SK-N-SH (cell line): ENCODE results near the gene ADGRG7. TPM values are rescaled to one million over a fixed set of nuclear protein-coding genes. Genes with fewer than 3 reads are reported as not detected.

ENCODE experiments used
- CTCF ChIA-PET: fragments of 300-600, 350-600 bp; formaldehyde crosslinking; extraction: SDS; loops from one replicate; lab custom pipeline; 2021; lab: Yijun Ruan, JAX
- POLR2A ChIA-PET: fragments of 350-600 bp; sonication (Branson Sonifier 250); formaldehyde crosslinking; extraction: SDS; loops from one replicate; lab custom pipeline; 2020; ENCODE audit warnings: antibody characterized with exemption, inconsistent platforms; lab: Yijun Ruan, JAX
- DNase-seq: peaks from one replicate; pipeline ENCODE4 v3.0.0; 2012
- H2AFZ ChIP-seq: fragments of 200-600 bp; sonication (generic); 2 replicates; pipeline ENCODE4 v1.8.1; 2016; ENCODE audit warnings: antibody characterized with exemption, mild to moderate bottlenecking, low read depth
- H3F3A ChIP-seq: fragments of 200-600 bp; sonication (generic); replicated peaks from 2 replicates; pipeline ENCODE3; 2016; ENCODE audit warnings: antibody characterized with exemption, mild to moderate bottlenecking; ENCODE audit not compliant: insufficient read depth
- H3K27ac ChIP-seq, 2 experiments: fragments of 200-500 bp in 1 of 2; fragments of 200-600 bp in 1 of 2; sonication (Bioruptor generic) in 1 of 2; sonication (generic), shearing (Covaris generic) in 1 of 2; 2 replicates each; pipeline versions ENCODE4 v1.5.1 to v1.6.1; 2014 to 2016; ENCODE audit warnings: low read depth in 2 of 2, inconsistent platforms in 1 of 2, low read length in 1 of 2, mild to moderate bottlenecking in 1 of 2, mixed read lengths in 1 of 2
- H3K27me3 ChIP-seq: fragments of 200-600 bp; sonication (generic), shearing (Covaris generic); 2 replicates; pipeline ENCODE4 v1.6.1; 2016; ENCODE audit warnings: mixed run types; ENCODE audit not compliant: insufficient read depth
- H3K36me3 ChIP-seq, 2 experiments: fragments of 200-500 bp in 1 of 2; fragments of 200-600 bp in 1 of 2; sonication (Bioruptor generic) in 1 of 2; sonication (generic) in 1 of 2; replicated peaks in 1 of 2; 2 replicates each; pipeline versions ENCODE3 to v1.5.1; 2014 to 2016; ENCODE audit warnings: low read length in 1 of 2, mild to moderate bottlenecking in 1 of 2; ENCODE audit not compliant: insufficient read depth in 2 of 2, control insufficient read depth in 1 of 2
- H3K4me1 ChIP-seq, 2 experiments: fragments of 200-500 bp in 1 of 2; fragments of 200-600 bp in 1 of 2; sonication (Bioruptor generic) in 1 of 2; sonication (generic), shearing (Covaris generic) in 1 of 2; 2 replicates each; pipeline versions ENCODE4 v1.5.1 to v1.6.1; 2014 to 2016; ENCODE audit warnings: low read depth in 1 of 2, low read length in 1 of 2, mixed run types in 1 of 2; ENCODE audit not compliant: insufficient read depth in 2 of 2, control insufficient read depth in 1 of 2
- H3K4me2 ChIP-seq: fragments of 200-600 bp; sonication (generic), shearing (Covaris generic); 2 replicates; pipeline ENCODE4 v1.6.1; 2017; ENCODE audit warnings: mixed run types
- H3K4me3 ChIP-seq, 2 experiments: fragments of 200-500 bp in 1 of 2; fragments of 200-600 bp in 1 of 2; sonication (Bioruptor generic) in 1 of 2; sonication (generic), shearing (Covaris generic) in 1 of 2; 2 replicates each; pipeline versions ENCODE4 v1.5.1 to v1.8.1; 2014 to 2016; ENCODE audit warnings: low read depth in 2 of 2, inconsistent platforms in 1 of 2, low read length in 1 of 2, mild to moderate bottlenecking in 1 of 2, mixed read lengths in 1 of 2, moderate library complexity in 1 of 2
- H3K79me2 ChIP-seq: fragments of 200-600 bp; sonication (generic); 2 replicates; pipeline ENCODE4 v1.8.1; 2017; ENCODE audit warnings: mild to moderate bottlenecking; ENCODE audit not compliant: insufficient read depth
- H3K9ac ChIP-seq: fragments of 200-600 bp; sonication (generic); 2 replicates; pipeline ENCODE4 v1.6.1; 2017; ENCODE audit warnings: mixed run types
- H3K9me2 ChIP-seq: fragments of 200-600 bp; sonication (generic); 2 replicates; pipeline ENCODE4 v1.6.1; 2017; ENCODE audit warnings: mixed run types
- H3K9me3 ChIP-seq: fragments of 200-600 bp; sonication (generic); 2 replicates; pipeline ENCODE4 v1.6.1; 2017; ENCODE audit warnings: mixed run types, mild to moderate bottlenecking, moderate library complexity
- H4K20me1 ChIP-seq: fragments of 200-600 bp; sonication (generic); 2 replicates; pipeline ENCODE4 v1.6.1; 2017; ENCODE audit warnings: mild to moderate bottlenecking, mixed run types; ENCODE audit not compliant: insufficient read depth
- CTCF ChIP-seq: fragments of 200-600 bp; sonication (generic); IDR thresholded peaks from 2 replicates; pipeline ENCODE4 v1.6.1; 2017; ENCODE audit warnings: antibody characterized with exemption, mild to moderate bottlenecking, moderate library complexity
- FOXJ3 ChIP-seq: sonication (generic); formaldehyde crosslinking; IDR thresholded peaks from 2 replicates; pipeline ENCODE4 v1.5.1; 2020; ENCODE audit warnings: mild to moderate bottlenecking, missing genetic modification reagents
- GABPA ChIP-seq: IDR thresholded peaks from 2 replicates; pipeline ENCODE4 v1.4.0; 2012; ENCODE audit warnings: low read depth, mild to moderate bottlenecking
- IRF3 ChIP-seq: fragments of 150-350 bp; IDR thresholded peaks from 2 replicates; pipeline ENCODE4 v1.6.1; 2016; ENCODE audit warnings: mild to moderate bottlenecking, low read depth, low read length
- MEF2A ChIP-seq: IDR thresholded peaks from 2 replicates; pipeline ENCODE4 v1.4.0; 2012; ENCODE audit warnings: low read depth, borderline replicate concordance
- NFIC ChIP-seq: IDR thresholded peaks from 2 replicates; pipeline ENCODE4 v1.4.0; 2012; ENCODE audit warnings: borderline replicate concordance
- RAD21 ChIP-seq: IDR thresholded peaks from 2 replicates; pipeline ENCODE4 v1.6.1; 2012; ENCODE audit warnings: mild to moderate bottlenecking, low read length
- RFX5 ChIP-seq: IDR thresholded peaks from 2 replicates; pipeline ENCODE4 v1.6.1; 2012; ENCODE audit warnings: mild to moderate bottlenecking, improper control_type of control experiment, low read length
- SIN3A ChIP-seq: IDR thresholded peaks from 2 replicates; pipeline ENCODE4 v1.6.1; 2012; ENCODE audit warnings: low read depth, mild to moderate bottlenecking, low read length, moderate library complexity, borderline replicate concordance
- SMC3 ChIP-seq: IDR thresholded peaks from 2 replicates; pipeline ENCODE4 v1.6.1; 2012; ENCODE audit warnings: low read depth, low read length, improper control_type of control experiment
- TAF1 ChIP-seq: IDR thresholded peaks from 2 replicates; pipeline ENCODE4 v1.6.1; 2012; ENCODE audit warnings: low read depth, mild to moderate bottlenecking, low read length, moderate library complexity, borderline replicate concordance
- USF1 ChIP-seq: IDR thresholded peaks from 2 replicates; pipeline ENCODE4 v1.4.0; 2012; ENCODE audit warnings: low read depth, borderline replicate concordance
- ZBTB33 ChIP-seq: IDR thresholded peaks from 2 replicates; pipeline ENCODE4 v1.4.0; 2012; ENCODE audit warnings: low read depth, borderline replicate concordance
- WGBS: methylation state at CpG from one replicate; pipeline ENCODE4 v1.1.6; 2017; ENCODE audit warnings: low lambda C conversion rate; 5-methylcytosine and 5-hydroxymethylcytosine counted together
- polyA plus RNA-seq, 3 experiments: library from polyadenylated mRNA; depleted of rRNA; stranded (reverse); fragments of >200 nt; gene quantifications; 2 replicates each; pipeline ENCODE4 v1.2.3, GENCODE V29; 2012

Gene ADGRG7
- polyA plus RNA-seq, 1 of the 3 experiments (the other 2 are of a cell fraction) = not detected

- no peak for TF ChIP-seq FOXJ3
- TF ChIP-seq SMC3 = no peak
- Histone ChIP-seq H3K9ac (no peak overlapping the region), H3K79me2 (no peaks in the 10 kb centered on the region), H3K4me1 (no peaks in the 10 kb centered on the region), H3K36me3 (no peaks in the 10 kb centered on the region), H3K9me2 (no peaks in the 10 kb centered on the region), H3K27me3 (no peaks in the 10 kb centered on the region), H3K27ac (no peak overlapping the region), H3F3A (no peaks in the 10 kb centered on the region), H4K20me1 (no peaks in the 10 kb centered on the region), H2AFZ (no peak overlapping the region), H3K9me3 (peaks cover 4% of the 10 kb centered on the region; the same call in 1 of the 2 replicates), H3K4me2 (no peak overlapping the region), H3K4me3 (no peak overlapping the region)
- 67% methylated on average over 2 of the region's 2 CpGs for WGBS
- no peak for DNase-seq
- ChIA-PET CTCF (no interaction called here), POLR2A (no interaction called here)
These were observed 18.1 kb downstream of the ADGRG7 start for GRCh38 chr3:100627491-100627890.

GRCh38 chr3:100629421-100630127 is 20.2 kb downstream of the ADGRG7 start:
- no peaks in the 10 kb centered on the region for H3F3A ChIP-seq
- TF ChIP-seq IRF3 = no peak
- TF ChIP-seq CTCF = no peak
- TF ChIP-seq RFX5 = no peak
- TF ChIP-seq MEF2A = no peak
- TF ChIP-seq SIN3A = no peak
- no peak for TF ChIP-seq FOXJ3
- TF ChIP-seq GABPA = no peak
- TF ChIP-seq NFIC = no peak
- no peak for TF ChIP-seq ZBTB33
- TF ChIP-seq RAD21 = no peak
- TF ChIP-seq USF1 = no peak
- no peak for TF ChIP-seq TAF1
- TF ChIP-seq, all 33 proteins: peak for 0
- 60% methylated on average over 3 of the region's 3 CpGs for WGBS
- no peak overlapping the region for H3K27ac ChIP-seq
- H3K27me3 ChIP-seq = no peaks in the 10 kb centered on the region
- H3K9ac ChIP-seq = no peak overlapping the region
- H3K4me1 ChIP-seq = no peaks in the 10 kb centered on the region
- POLR2A ChIA-PET = no interaction called here
- H4K20me1 ChIP-seq = no peaks in the 10 kb centered on the region
- no peaks in the 10 kb centered on the region for H3K79me2 ChIP-seq
- H3K4me2 ChIP-seq = no peak overlapping the region
- H3K36me3 ChIP-seq = no peaks in the 10 kb centered on the region
- peaks cover 2% of the 10 kb centered on the region; the same call in 1 of the 2 replicates for H3K9me3 ChIP-seq
- no peaks in the 10 kb centered on the region for H3K9me2 ChIP-seq
- H2AFZ ChIP-seq = no peak overlapping the region
- no peak for DNase-seq
- CTCF ChIA-PET = no interaction called here
- H3K4me3 ChIP-seq = no peak overlapping the region
